A673 (cell line): ENCODE results near the gene PACS2. TPM values are rescaled to one million over a fixed set of nuclear protein-coding genes. Genes with fewer than 3 reads are reported as not detected.
A peak's percentile ranks its signal among the peaks of the same experiment; 100 is the strongest.

Experiments used
- BruUV-seq: library from RNA; stranded (reverse); fragments of 400-500 nt; replicated peaks from 2 replicates; lab custom pipeline; 2021; lab: Mats Ljungman, UMichigan
- CTCF ChIA-PET: fragments of 300-600 bp; sonication (Branson Sonifier 250); formaldehyde crosslinking; loops from one replicate; lab custom pipeline; 2022; ENCODE audit warnings: antibody characterized with exemption; lab: Charles Lee
- POLR2A ChIA-PET: fragments of 300-600 bp; sonication (Branson Sonifier 250); formaldehyde crosslinking; loops from one replicate; lab custom pipeline; 2022; ENCODE audit warnings: antibody characterized with exemption; ENCODE audit not compliant: low non-redundant PET; lab: Charles Lee
- DNase-seq: peaks from one replicate; pipeline ENCODE4 v3.0.0-alpha.2; 2015; ENCODE audit warnings: low spot score
- H3K27ac ChIP-seq: fragments of 200-600 bp; sonication (generic); 2 replicates; pipeline ENCODE4 v1.5.1; 2016; ENCODE audit warnings: mixed run types, low read depth, mild to moderate bottlenecking, mixed read lengths, antibody characterized with exemption, low read length; ENCODE audit not compliant: poor library complexity, severe bottlenecking
- H3K27me3 ChIP-seq: fragments of 200-600 bp; sonication (generic); replicated peaks from 2 replicates; pipeline ENCODE4 v1.6.1; 2017; ENCODE audit warnings: mixed run types, low read depth, mild to moderate bottlenecking, mixed read lengths, antibody characterized with exemption, low read length; ENCODE audit not compliant: insufficient read depth, poor library complexity
- H3K36me3 ChIP-seq: fragments of 200-600 bp; sonication (generic); 2 replicates; pipeline ENCODE4 v1.6.1; 2016; ENCODE audit warnings: mixed run types, mild to moderate bottlenecking, mixed read lengths, antibody characterized with exemption, low read length; ENCODE audit not compliant: insufficient read depth, poor library complexity, severe bottlenecking
- H3K4me1 ChIP-seq: fragments of 200-600 bp; sonication (generic); 2 replicates; pipeline ENCODE4 v1.6.1; 2017; ENCODE audit warnings: mixed run types, mild to moderate bottlenecking, mixed read lengths, antibody characterized with exemption, low read length; ENCODE audit not compliant: insufficient read depth, poor library complexity, severe bottlenecking
- H3K4me3 ChIP-seq: fragments of 200-600 bp; sonication (generic); 2 replicates; pipeline ENCODE4 v1.5.1; 2016; ENCODE audit warnings: low read depth, mixed run types, mild to moderate bottlenecking, mixed read lengths, low read length; ENCODE audit not compliant: poor library complexity, severe bottlenecking
- H3K9me3 ChIP-seq: fragments of 200-600 bp; sonication (generic); 2 replicates; pipeline ENCODE4 v1.6.1; 2016; ENCODE audit warnings: mixed run types, low read depth, mild to moderate bottlenecking, mixed read lengths, antibody characterized with exemption, low read length; ENCODE audit not compliant: poor library complexity, severe bottlenecking
- CTCF ChIP-seq: fragments of 300-800, 200-600 bp; sonication (generic); conservative IDR thresholded peaks from 2 replicates; pipeline ENCODE4 v1.5.1; 2017; ENCODE audit warnings: low read depth, mild to moderate bottlenecking, antibody characterized with exemption, low read length, moderate library complexity, mixed read lengths
- EZH2 ChIP-seq: fragments of 200-600 bp; sonication (generic); IDR thresholded peaks from 2 replicates; pipeline ENCODE4 v1.6.1; 2017; ENCODE audit warnings: borderline replicate concordance, low read depth, mild to moderate bottlenecking, mixed read lengths, antibody characterized with exemption, low read length; ENCODE audit not compliant: poor library complexity, severe bottlenecking
- intact Hi-C: fragments of 100-400 bp; cut with micrococcal nuclease; formaldehyde crosslinking; loops from one replicate; pipeline ENCODE4 v1.10.0; 2022; ENCODE audit not compliant: unreplicated experiment
- total RNA-seq: library from RNA; stranded (reverse); gene quantifications from 2 replicates; pipeline ENCODE4 v1.2.3, GENCODE V29; 2021

PACS2 gene
- total RNA-seq, 1 experiment from 2014 or later: 52.5 TPM

GRCh38 chr14:105328678-105329390 lies 14.3 kb downstream of the PACS2 start:
- POLR2A ChIA-PET: no interaction called here
- intact Hi-C loops: no loop called here
- CTCF ChIA-PET: interaction anchor here (0.5 kb wide), 1 partner anchor 200 kb away, joined by 3 read pairs; no protein-coding TSS in a partner anchor
- Histone ChIP-seq H3K36me3 (no peaks in the 10 kb centered on the region), H3K9me3 (peaks cover 6% of the 10 kb centered on the region), H3K27ac (no peak overlapping the region), H3K4me1 (peaks cover 7% of the 10 kb centered on the region), H3K4me3 (no peak overlapping the region), H3K27me3 (no peaks in the 10 kb centered on the region)
- DNase-seq: no peak
- TF ChIP-seq EZH2: no peak
- TF ChIP-seq CTCF: no peak
- no TSS peak for BruUV-seq

- TF ChIP-seq CTCF (no peak), EZH2 (no peak)
- intact Hi-C loops: no loop called here
- Histone ChIP-seq H3K4me3 (no peak overlapping the region), H3K36me3 (no peaks in the 10 kb centered on the region), H3K9me3 (peaks cover 6% of the 10 kb centered on the region), H3K27me3 (no peaks in the 10 kb centered on the region), H3K27ac (no peak overlapping the region), H3K4me1 (peaks cover 7% of the 10 kb centered on the region)
- no TSS peak for BruUV-seq
- DNase-seq: no peak
- POLR2A ChIA-PET: no interaction called here
- CTCF ChIA-PET: interaction anchor here (0.5 kb wide), 1 partner anchor 199 kb away, joined by 3 read pairs; no protein-coding TSS in a partner anchor
These were observed 15.0 kb downstream of the PACS2 start for GRCh38 chr14:105329411-105330150.

GRCh38 chr14:105330491-105330895 lies 15.9 kb downstream of the PACS2 start:
- Histone ChIP-seq H3K27ac (no peak overlapping the region), H3K4me3 (no peak overlapping the region), H3K36me3 (no peaks in the 10 kb centered on the region), H3K27me3 (no peaks in the 10 kb centered on the region), H3K4me1 (peaks cover 7% of the 10 kb centered on the region), H3K9me3 (peaks cover 6% of the 10 kb centered on the region)
- TF ChIP-seq EZH2: no peak
- TF ChIP-seq CTCF: no peak
- ChIA-PET CTCF (no interaction called here), POLR2A (no interaction called here)
- no TSS peak for BruUV-seq
- DNase-seq: peak; percentile 59
- intact Hi-C loops: no loop called here
